NCI-H82 treated with DMSO at 0.1 percent for 48 hours (cell line): ENCODE measurements around the gene IFT27.

Source experiments
- DNase-seq: peaks from one replicate; lab custom pipeline; 2025; ENCODE audit not compliant: unreplicated experiment; lab: John Stamatoyannopoulos, UW

The IFT27 gene

DNA sequence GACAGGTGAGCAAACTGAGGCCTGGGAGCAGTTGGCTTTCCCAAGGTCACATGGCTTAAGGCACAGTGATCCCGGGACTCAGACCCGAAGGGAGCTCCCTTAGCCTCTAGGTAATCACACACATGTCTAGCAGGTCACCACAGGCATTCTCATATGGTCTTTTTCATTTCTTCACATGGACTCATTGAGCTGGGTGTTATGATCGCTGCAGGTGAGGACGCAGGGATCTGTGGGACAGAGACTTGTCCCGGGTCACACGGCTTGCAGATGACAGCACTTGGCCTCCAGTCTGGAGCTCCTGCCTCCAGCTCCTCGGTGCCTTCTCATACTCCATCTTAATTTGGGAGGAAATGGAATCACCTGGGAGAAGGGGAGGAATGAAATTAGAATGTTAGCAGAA lies 48.8 kb downstream of the IFT27 start:
- DNase-seq: no peak

DNA sequence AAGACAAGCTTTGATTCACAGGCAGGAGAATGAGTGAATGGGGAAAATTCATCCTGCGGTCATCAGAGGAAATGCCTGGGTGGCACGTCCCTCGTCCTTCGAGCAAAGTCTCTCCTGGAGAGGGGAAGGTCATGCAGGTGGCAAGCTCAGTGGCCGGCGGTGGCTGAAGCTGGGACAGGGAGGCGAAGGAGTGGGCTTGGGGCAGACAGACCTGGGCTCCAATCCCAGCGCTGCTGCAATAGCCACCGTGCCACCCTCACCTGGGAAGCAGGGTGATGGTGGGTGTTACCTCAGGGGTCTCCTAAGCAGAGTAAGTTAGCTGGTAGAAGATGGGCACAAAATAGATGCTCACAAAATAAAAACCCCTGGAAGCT lies 49.9 kb downstream of the IFT27 start:
- no peak for DNase-seq

DNA sequence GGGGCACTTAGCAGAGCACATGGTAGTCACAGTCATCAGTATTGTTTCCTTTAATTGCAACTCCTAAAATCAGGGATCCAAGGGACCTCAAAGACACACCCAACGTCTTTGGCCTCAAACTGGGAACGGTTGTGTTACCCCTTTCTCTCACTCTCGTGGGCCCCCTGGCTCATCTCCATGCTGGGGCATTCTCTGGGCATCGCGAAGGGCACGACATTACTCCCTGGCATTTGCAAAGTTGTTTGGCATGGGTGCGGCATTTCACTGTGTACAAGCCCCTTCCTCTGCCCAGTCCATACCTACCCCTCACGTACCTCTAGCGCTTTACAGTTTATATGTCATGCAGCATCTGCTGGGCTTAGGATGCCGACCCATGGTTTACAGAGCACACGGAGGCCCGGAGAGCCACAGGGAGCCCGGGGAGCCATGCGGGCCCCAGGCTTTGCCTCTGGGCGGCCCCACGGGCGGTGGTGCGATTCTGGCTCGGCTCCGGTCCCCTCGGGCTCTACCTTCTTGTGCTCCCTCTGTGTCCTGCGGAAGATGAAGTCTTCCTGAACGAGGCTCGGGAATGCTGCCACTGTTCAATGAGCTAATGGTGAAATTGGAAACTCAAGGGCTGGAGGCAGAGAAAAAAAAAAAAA lies 50.4 kb downstream of the IFT27 start:
- no peak for DNase-seq

DNA sequence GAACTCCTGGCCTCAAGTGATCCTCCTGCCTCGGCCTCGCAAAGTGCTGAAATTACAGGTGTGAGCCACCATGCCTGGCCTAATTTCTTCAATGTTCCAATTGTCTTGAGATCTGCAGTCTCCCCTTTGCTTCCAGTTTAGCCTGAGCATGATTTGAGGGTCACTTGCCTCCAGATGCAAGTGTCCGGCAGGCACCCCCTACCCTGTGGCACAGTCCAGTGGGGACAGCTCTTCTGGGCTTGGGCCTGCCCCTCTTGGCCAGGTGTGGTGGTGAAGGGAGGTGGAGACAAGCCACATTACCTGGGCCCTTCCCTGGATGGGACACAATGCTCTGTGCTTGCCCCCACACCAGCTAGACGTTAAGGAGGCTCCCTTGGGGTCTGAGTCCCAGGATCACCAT lies 51.1 kb downstream of the IFT27 start:
- no peak for DNase-seq

DNA sequence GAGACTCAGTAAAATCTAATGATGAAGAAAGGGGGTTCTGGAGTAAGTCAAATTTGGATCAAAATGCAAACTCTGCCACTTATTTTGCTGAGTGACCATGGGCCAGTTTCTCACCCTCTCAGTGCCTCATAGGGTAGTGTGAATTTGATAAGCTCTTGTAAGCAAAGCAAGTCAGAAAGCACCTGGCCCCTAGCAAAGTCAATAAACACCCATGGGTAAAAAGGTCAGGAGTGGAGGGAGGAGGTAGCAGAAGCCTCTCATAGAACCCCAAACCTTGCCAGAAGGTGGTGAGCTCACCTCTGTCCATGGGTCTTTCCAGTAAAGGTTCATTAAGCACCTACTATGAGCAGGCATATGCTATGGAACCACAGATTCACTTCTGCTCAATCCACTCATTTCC lies 53.9 kb downstream of the IFT27 start:
- DNase-seq: no peak

DNA sequence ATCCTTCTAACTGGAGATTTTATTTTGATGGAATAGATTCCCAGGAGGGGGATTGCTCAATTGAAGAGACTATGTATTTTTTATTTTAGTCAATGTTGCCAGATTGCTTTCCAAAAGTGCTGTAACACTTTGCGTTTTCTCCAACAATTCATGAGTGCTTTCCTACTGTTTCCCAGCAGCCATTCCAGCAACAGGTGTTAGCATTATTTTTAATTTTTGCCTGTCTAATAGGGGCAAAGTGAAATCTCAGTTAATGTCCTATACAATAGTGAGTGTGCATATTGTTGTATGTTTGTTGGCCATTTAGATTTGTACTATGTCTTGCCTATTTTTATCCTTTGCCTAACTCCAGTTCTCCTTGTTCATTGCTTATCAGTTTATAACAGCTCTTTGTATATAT lies 60.3 kb downstream of the IFT27 start:
- no peak for DNase-seq

DNA sequence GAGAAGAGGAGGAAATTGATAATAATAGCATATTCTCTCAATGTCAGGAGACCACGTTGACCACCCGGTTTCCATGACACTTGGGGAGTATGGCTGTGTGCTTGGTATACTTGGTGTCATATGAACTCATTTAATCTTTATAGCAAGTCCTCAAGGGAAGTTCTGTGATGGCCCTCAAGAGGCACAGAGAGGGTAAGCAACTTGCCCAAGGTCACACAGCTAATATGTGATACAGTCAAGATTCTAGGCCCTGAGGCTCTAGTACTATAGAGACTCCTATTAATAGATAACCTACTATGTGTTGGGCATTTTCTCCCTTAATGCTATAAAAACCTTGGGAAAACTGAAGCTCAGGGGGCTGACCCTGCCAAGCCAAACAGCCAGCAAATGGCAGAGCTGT lies 61.8 kb downstream of the IFT27 start:
- no peak for DNase-seq

DNA sequence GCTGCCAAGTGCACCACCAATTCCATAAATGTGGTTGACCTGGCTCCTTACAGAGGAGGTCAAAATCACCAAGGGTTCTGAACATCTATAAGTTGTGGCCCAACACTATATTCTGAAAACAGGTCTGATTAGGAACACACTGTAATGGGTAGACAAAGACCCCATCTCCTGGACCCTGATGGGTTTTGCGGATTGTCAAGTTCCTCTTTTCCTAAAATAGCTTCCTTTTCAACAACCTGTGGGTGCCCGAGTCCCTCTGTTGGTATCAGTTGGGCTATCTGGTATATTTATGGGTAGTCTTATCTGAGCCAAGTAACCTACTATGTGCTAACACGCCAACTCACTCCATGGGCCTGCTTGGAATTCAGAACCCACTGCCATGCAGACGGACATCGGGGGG lies 62.5 kb downstream of the IFT27 start:
- no peak for DNase-seq
